ENCODE data around the gene PLEKHA7.
"Not testable (repeated sequence)": the region's sequence is repeated elsewhere in the genome, so short reads cannot be mapped to it uniquely, and the experiment has no call there.

The PLEKHA7 gene

DNA sequence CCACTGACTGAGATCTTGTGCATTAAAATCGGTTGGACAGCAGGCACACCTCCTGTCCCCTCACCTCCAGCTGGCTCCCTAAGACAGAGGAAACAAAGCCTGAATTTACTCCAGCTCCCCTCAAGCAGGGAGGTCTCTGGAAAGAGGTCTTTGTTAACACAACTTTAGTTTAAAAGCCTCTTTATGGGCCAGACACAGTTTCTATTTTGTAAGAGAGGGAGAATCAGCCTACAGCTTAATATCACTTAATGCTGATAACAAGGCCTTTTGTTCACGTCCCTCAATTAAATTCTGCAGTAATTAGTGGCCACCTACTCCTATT is 36.3 kb downstream of the PLEKHA7 start:
- intact Hi-C loops (cut with micrococcal nuclease) = no loop called here
- Mint-ChIP-seq H3K36me3 (ENCODE audit: low read depth) (no peaks in the 10 kb centered on the region), H3K4me1 (ENCODE audit: low read depth) (no peaks in the 10 kb centered on the region), H3K9me3 (no peaks in the 10 kb centered on the region), H3K27me3 (no peaks in the 10 kb centered on the region), H3K4me3 (no peak overlapping the region), H3K27ac (no peak overlapping the region)

DNA sequence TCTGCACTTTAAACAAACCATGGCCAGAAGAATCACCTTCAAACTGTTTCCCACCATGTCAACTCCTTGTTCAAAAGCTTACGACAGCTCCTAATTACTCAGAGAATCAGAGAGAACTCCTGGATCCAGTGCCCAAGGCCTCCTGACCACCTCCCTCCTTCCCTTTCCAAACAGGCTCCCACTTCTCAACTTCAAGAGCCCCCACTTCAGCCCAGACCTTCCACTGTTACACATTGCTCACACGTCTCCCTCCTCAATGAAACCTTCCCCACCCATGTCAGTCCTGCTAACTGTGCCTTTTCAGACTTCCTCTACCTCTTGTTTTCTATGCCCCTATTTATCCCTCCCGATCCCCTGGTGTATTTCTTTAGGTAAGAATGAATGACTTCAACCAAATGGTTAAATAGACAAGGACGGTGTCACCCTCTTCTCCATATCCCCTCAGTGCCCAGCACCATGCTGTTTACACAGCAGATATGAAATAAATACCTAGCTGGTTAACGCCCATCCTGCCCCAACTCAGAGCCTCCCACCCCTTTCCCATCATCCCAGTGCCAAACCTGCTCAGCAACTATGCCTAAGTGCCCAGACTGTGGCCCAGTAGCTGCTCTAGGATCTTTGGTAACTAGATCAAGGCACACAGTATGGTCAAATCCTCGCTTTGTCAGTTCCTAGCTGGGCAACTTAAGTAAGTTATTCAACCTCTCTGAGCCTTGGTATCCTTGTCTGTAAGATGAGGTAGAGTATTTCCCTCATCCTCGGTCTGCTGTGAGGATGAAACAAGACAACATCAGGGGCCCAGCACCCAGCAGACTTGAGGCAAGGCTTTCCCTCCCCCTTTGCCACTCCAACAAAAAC is 36.8 kb downstream of the PLEKHA7 start:
- H3K4me1 Mint-ChIP-seq (ENCODE audit: low read depth) = no peaks in the 10 kb centered on the region
- H3K4me3 Mint-ChIP-seq = no peak overlapping the region
- H3K9me3 Mint-ChIP-seq = no peaks in the 10 kb centered on the region
- H3K27me3 Mint-ChIP-seq = no peaks in the 10 kb centered on the region
- intact Hi-C loops (cut with micrococcal nuclease) = no loop called here
- no peaks in the 10 kb centered on the region for H3K36me3 Mint-ChIP-seq (ENCODE audit: low read depth)
- H3K27ac Mint-ChIP-seq = no peak overlapping the region

DNA sequence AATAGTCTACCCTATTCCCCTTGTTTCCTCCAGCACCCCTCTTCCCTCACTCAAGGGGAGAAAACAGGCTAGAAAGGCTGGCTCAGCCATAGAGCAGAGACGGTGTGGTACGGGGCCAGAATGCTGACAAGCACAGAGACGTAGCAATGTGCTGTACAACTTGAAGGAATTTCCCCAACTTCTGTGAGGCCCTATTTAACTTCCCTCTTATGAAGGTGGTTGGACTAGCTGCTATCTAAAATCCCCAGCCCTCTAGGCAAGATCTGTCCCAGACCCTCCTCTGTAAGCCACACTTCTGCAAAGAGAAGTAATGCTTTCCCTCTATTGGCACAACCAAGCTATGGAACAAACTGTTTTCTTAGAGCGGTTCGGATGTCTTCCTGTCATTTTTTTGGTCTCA is 37.8 kb downstream of the PLEKHA7 start:
- no peaks in the 10 kb centered on the region for H3K36me3 Mint-ChIP-seq (ENCODE audit: low read depth)
- H3K9me3 Mint-ChIP-seq = no peaks in the 10 kb centered on the region
- no peaks in the 10 kb centered on the region for H3K4me1 Mint-ChIP-seq (ENCODE audit: low read depth)
- intact Hi-C loops (cut with micrococcal nuclease) = no loop called here
- H3K27me3 Mint-ChIP-seq = no peaks in the 10 kb centered on the region
- H3K27ac Mint-ChIP-seq = no peak overlapping the region
- H3K4me3 Mint-ChIP-seq = no peak overlapping the region

DNA sequence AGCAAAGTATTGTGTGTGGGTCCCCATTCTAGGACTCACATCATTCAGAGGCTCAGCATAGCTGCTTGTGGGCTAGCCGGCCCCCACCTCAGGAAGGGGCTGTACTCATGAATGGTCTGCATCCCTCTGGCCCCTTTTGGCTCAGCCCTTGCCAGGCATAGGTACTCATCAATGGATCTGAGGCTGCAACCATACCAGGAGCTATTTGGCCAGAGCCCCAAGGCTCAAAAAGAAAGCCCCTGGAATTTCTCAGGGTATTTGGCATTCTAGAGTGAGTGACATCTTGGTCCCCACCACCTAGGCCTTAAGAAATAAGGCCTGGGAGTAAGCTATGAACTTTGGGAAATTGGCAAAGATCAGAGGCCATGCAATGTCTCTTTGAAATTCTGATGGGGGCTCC is 38.3 kb downstream of the PLEKHA7 start:
- intact Hi-C loops (cut with micrococcal nuclease) = no loop called here
- Mint-ChIP-seq H3K9me3 (no peaks in the 10 kb centered on the region), H3K4me1 (ENCODE audit: low read depth) (no peaks in the 10 kb centered on the region), H3K36me3 (ENCODE audit: low read depth) (no peaks in the 10 kb centered on the region), H3K27me3 (no peaks in the 10 kb centered on the region), H3K4me3 (no peak overlapping the region), H3K27ac (no peak overlapping the region)

DNA sequence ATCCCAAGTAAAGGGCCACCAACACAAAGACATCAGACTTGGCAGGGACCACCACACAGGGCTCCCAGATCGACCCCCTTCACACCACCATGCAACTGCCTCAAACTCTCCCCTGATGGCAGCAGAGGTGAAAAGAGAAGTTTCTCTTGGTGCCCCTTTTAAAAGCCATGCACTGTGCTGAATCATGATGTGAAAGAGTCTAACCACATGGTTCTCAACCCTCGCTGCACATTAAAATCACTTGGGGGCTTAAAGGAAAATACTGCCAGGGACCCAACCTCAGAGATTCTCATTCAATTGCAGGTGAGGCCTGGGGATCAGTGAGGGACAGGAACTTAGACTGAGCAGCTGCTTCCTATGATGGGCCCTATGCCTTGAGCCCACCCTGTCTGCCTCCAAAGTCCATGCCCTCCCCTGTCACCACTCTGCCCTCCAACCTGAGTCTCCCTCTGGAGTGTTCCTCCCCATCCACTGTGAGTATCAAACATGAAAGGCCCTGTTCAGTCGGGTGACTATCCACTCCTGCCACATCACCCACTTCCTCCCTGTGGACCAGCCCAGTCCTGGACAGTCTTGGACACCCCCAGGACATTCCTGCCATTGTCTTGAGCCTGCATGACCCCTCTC is 40.8 kb downstream of the PLEKHA7 start:
- Mint-ChIP-seq H3K4me3 (no peak overlapping the region), H3K27me3 (no peaks in the 10 kb centered on the region), H3K4me1 (ENCODE audit: low read depth) (no peaks in the 10 kb centered on the region), H3K36me3 (ENCODE audit: low read depth) (no peaks in the 10 kb centered on the region), H3K27ac (no peak overlapping the region), H3K9me3 (no peaks in the 10 kb centered on the region)
- intact Hi-C loops (cut with micrococcal nuclease) = no loop called here

DNA sequence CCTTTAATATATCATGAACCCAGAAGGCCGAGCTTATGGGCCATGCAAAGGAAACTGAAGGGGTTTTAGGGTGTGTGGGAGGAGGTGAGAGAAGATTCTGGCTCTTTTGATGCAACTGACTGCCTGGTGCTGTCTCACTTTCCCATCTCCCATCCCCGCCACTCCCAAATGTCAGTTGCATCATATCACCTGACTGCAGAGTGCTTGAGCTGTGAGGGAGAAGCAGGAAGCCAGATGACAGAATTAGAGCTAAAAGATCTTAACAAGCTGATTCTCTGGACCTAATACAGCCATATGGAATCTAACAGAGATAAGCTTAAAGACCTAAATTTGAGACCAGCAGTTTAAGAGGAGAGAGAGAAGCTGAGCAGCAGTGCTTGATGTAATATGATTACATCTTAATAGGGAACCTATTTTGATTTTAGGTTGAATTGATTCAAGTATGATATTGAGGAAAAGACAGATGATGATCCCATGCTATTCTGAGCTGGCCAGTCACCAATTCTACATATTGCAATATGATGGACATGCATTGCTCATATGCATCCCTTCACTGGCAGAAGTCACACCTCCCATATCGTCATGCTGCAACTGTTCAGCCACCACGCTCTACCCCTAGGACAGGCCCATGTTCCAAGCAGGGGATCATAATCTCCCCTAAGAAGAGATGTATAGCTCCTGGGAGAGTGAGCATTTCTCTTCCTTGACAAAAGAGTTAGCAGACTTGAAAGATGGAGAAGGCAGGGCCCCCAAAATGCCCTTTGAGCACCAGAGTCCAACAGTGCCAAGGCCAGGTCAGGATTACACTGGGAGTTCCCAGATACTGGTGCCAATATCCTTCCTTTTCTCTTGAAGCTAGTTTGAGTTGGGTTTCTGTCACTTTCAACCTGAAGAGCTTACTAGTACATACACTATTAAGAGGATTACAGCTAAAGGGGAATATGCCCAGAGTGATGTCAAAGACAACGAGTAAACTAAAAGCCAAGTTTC is 44.9 kb downstream of the PLEKHA7 start:
- H3K4me1 Mint-ChIP-seq (ENCODE audit: low read depth) = no peaks in the 10 kb centered on the region
- intact Hi-C loops (cut with micrococcal nuclease) = no loop called here
- H3K27me3 Mint-ChIP-seq = no peaks in the 10 kb centered on the region
- no peak overlapping the region for H3K27ac Mint-ChIP-seq
- H3K36me3 Mint-ChIP-seq (ENCODE audit: low read depth) = no peaks in the 10 kb centered on the region
- H3K4me3 Mint-ChIP-seq = no peak overlapping the region
- H3K9me3 Mint-ChIP-seq = no peaks in the 10 kb centered on the region

DNA sequence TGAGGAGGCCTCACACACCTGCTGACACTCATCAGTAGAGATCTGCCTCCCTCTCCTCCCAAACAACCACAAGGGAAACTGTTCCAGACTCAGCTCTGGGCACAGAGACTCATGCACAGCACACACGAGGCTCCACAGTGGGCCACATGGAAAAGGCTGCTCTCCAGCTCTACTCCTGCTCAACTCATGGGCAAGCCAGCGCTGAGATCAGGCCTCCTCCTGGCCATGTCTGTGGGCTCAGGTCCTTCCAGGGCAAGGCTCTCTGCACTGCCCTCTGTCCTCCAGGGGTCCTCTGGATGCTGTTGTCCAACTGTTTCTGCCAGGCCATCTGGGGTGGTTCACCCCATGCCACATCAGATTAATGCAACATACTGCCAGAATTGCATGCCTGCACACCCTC is 46.0 kb downstream of the PLEKHA7 start:
- Mint-ChIP-seq H3K4me1 (ENCODE audit: low read depth) (no peaks in the 10 kb centered on the region), H3K36me3 (ENCODE audit: low read depth) (no peaks in the 10 kb centered on the region)

DNA sequence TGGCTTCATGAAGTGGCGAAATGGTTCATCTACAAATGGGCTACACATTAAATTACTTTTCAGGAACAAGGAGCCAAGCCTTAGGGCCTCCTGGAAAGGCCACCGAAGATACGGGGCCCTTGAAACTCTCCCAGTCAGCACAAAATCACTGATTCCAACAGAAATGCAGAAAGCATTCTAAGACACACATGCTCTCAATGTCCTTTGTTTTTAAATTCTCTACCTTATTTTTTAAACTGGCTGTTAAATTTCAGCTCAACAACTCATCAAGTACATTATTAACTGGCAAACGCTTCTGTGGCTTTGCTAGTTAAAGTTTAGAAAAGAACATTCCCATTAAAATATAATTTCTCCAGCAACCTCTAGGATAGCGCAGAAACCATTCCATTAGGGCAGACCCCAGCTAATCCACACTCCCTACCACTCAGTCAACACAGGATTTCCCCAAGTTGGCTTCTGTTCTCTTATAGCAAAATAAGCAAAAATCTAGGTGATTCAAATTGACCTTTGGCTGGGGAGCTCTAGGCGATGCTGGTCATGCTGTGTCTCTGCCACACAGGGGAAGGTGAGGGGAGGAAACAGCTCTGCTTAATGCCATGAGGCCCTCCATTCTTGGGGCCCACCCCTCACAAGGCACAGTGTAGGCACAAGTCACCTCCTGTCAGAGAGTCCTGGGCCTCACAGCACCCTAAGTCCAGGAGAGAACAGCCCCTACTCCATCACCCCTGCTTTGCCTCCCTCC is 47.1 kb downstream of the PLEKHA7 start:
- no peak overlapping the region for H3K4me3 Mint-ChIP-seq

More for the DNA sequence above, 46.0 kb downstream of the PLEKHA7 start:
- intact Hi-C loops (cut with micrococcal nuclease) = no loop called here
- Mint-ChIP-seq H3K4me3 (no peak overlapping the region), H3K27ac (no peak overlapping the region), H3K9me3 (no peaks in the 10 kb centered on the region), H3K27me3 (no peaks in the 10 kb centered on the region)

DNA sequence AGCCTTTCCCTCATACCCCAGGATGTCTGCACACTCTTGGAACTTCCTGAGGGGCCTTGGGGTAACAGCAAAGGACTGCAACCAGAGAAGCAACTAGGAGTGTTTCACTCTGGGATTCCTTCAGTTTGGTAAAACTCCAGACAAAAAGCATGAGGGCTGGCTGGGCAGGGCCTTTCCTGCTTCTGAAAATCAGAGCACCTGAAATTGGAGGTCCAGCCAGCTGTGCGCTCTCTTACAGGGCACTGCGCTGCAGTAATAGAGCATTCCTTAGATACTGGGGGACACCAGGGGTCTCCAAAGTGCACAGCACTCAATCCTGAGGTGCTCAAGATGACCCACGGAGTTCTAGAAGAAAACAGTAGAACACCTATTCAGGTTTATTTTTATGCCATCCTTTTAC is 49.7 kb downstream of the PLEKHA7 start:
- Mint-ChIP-seq H3K4me1 (ENCODE audit: low read depth) (no peaks in the 10 kb centered on the region), H3K27ac (no peak overlapping the region), H3K36me3 (ENCODE audit: low read depth) (no peaks in the 10 kb centered on the region), H3K27me3 (no peaks in the 10 kb centered on the region), H3K9me3 (no peaks in the 10 kb centered on the region), H3K4me3 (no peak overlapping the region)
- intact Hi-C loops (cut with micrococcal nuclease) = no loop called here

More for the DNA sequence above, 47.1 kb downstream of the PLEKHA7 start:
- H3K36me3 Mint-ChIP-seq (ENCODE audit: low read depth) = no peaks in the 10 kb centered on the region
- no peak overlapping the region for H3K27ac Mint-ChIP-seq
- H3K27me3 Mint-ChIP-seq = no peaks in the 10 kb centered on the region
- intact Hi-C loops (cut with micrococcal nuclease) = no loop called here
- H3K4me1 Mint-ChIP-seq (ENCODE audit: low read depth) = no peaks in the 10 kb centered on the region
- H3K9me3 Mint-ChIP-seq = no peaks in the 10 kb centered on the region

DNA sequence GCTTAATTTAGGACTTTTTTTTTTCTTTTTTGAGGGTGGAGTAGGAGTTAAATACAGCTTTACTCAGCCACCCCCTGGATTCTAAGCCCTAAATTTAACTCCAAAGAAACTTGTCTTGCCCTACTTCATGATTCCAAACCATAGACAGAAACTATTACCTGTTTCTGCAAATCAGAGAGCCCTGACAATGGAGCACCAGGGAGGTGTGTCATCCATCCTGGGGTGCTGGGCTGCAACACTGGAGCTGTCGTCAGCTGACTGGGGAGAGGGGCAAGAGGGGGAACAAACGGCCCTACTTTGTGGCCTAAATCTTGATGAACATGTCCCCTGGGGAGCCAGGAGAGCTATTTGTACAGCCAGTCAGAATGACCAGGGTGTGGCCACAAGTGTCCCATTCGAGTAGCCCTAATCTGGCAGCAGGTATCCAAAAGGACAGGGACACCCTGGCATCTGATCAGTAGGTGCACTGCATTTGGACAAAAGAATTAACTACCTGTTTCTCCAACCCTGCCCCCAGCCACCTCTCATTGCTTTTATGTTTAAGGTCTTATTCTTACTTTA is 50.8 kb downstream of the PLEKHA7 start:
- Mint-ChIP-seq H3K27me3 (no peaks in the 10 kb centered on the region), H3K36me3 (ENCODE audit: low read depth) (no peaks in the 10 kb centered on the region), H3K9me3 (no peaks in the 10 kb centered on the region), H3K4me3 (no peak overlapping the region), H3K27ac (no peak overlapping the region), H3K4me1 (ENCODE audit: low read depth) (no peaks in the 10 kb centered on the region)
- intact Hi-C loops (cut with micrococcal nuclease) = no loop called here

DNA sequence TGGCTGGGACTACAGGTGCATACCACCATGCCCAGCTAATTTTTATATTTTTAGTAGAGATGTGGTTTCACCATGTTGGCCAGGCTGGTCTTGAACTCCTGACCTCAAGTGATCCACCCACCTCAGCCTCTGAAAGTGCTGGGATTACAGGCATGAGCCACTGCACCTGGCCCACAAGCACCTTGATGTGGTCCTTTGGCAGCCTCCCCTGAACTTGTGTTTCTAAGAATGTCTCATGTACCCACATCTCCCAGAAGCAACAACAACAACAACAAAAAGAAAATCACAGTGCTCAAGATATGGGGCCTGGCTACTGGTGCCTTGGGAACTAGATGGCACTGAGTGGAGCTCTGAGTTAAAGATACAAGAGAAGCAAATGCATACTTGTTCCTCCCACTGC is 51.6 kb downstream of the PLEKHA7 start:
- H3K36me3 Mint-ChIP-seq (ENCODE audit: low read depth); H3K27me3 Mint-ChIP-seq; H3K27ac Mint-ChIP-seq; H3K4me3 Mint-ChIP-seq; H3K4me1 Mint-ChIP-seq (ENCODE audit: low read depth); intact Hi-C loops (cut with micrococcal nuclease); H3K9me3 Mint-ChIP-seq: not testable (repeated sequence)

DNA sequence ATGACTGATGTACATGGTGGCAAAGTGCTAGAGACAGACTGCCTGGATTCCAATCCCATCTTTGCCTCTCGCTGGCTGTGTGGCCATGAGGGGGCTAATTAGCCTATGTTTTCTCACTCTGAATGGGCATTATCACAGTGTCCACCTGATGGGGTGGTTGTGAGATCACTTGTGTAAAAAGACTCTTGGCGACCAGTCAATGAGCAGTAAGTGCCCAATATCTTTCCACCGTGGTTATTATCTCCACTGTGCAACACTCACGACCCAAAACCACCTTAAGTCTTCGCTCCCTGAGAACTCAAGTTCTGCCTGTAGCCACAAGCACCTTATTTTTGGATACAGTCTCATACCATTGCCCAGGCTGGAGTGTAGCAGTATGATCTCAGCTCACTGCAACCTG is 52.1 kb downstream of the PLEKHA7 start:
- Mint-ChIP-seq H3K27ac (no peak overlapping the region), H3K9me3 (no peaks in the 10 kb centered on the region), H3K27me3 (no peaks in the 10 kb centered on the region), H3K36me3 (ENCODE audit: low read depth) (no peaks in the 10 kb centered on the region), H3K4me3 (no peak overlapping the region), H3K4me1 (ENCODE audit: low read depth) (no peaks in the 10 kb centered on the region)
- intact Hi-C loops (cut with micrococcal nuclease) = no loop called here

DNA sequence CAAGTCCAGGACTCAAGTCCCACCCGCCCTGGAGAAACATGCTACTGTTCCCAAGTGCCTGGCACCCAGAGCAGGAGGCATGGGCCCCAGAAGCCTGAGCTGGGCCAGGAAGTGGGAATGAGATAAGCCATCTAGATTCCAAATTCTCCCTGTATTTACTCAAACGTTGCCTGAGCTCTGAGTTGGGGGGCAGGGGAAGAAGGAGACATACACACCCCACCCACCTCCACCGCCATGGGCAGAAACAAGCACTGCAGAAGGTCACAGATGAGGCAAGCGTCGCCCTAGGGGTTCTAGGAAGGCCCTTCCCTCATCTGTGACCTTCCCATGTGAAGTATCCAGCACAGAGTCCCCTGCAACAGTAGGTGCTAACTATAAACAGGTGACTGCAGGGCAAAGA is 54.0 kb downstream of the PLEKHA7 start:
- Mint-ChIP-seq H3K27me3 (no peaks in the 10 kb centered on the region), H3K9me3 (no peaks in the 10 kb centered on the region), H3K4me3 (no peak overlapping the region), H3K4me1 (ENCODE audit: low read depth) (no peaks in the 10 kb centered on the region), H3K27ac (no peak overlapping the region), H3K36me3 (ENCODE audit: low read depth) (no peaks in the 10 kb centered on the region)
- intact Hi-C loops (cut with micrococcal nuclease) = no loop called here
